Measurements from ENCODE around the gene KRT81. TPM values are rescaled to one million over a fixed set of nuclear protein-coding genes. Genes with fewer than 3 reads are reported as not detected.
"Not testable (repeated sequence)": the region's sequence is repeated elsewhere in the genome, so short reads cannot be mapped to it uniquely, and the experiment has no call there.

Gene KRT81
- total RNA-seq, 5 donors from 2014 or later (not counting 1 experiment from before 2014, with no cell fraction given): 0.30 to 1.0 (median 0.76) TPM; not detected in 2

- Histone ChIP-seq H3K27me3 (replicated peaks in 1 of 2; ENCODE audit: control insufficient read depth in 2 of 2, extremely low read depth in 1 of 2, insufficient read depth in 2 of 2, low read length in 1 of 2) (peaks cover 2 to 24% of the 10 kb centered on the region in 2 experiments), H3K9me3 (no peaks in the 10 kb centered on the region), H3K36me3 (ENCODE audit: control insufficient read depth in 2 of 2, extremely low read depth in 1 of 2, insufficient read depth in 1 of 2, low read length in 1 of 2) (no peaks in the 10 kb centered on the region), H3K4me3 (ENCODE audit: control insufficient read depth in 1 of 2, extremely low read depth in 1 of 2, low read length in 1 of 2) (no peak overlapping the region), H3K4me1 (ENCODE audit: control insufficient read depth in 1 of 2, extremely low read depth in 1 of 2, insufficient read depth in 2 of 2, low read length in 2 of 2) (peaks cover 0 to 17% of the 10 kb centered on the region in 2 experiments), H3K27ac (ENCODE audit: low read length) (no peak overlapping the region)
- no peak for DNase-seq
- 81% methylated on average over 6 of the region's 11 CpGs for WGBS (ENCODE audit: insufficient coverage)
- ChIA-PET CTCF (no interaction called here), POLR2A (no interaction called here)
- Mint-ChIP-seq H3K36me3 (no peaks in the 10 kb centered on the region), H3K4me3 (no peak overlapping the region), H3K4me1 (peaks cover 13 to 31% (median 13%) of the 10 kb centered on the region in 3 donors), H3K27me3 (peaks cover 0 to 4% of the 10 kb centered on the region in 2 donors), H3K27ac (no peak overlapping the region), H3K9me3 (no peaks in the 10 kb centered on the region)
- no peak for ATAC-seq (replicated peaks in 1 of 4)
These were observed 50.0 kb downstream of the KRT81 start for GRCh38 chr12:52241205-52241842.

GRCh38 chr12:52240247-52240646, 51.1 kb downstream of the KRT81 start:
- H3K4me3 ChIP-seq (ENCODE audit: control insufficient read depth in 1 of 2, extremely low read depth in 1 of 2, low read length in 1 of 2); H3K4me3 Mint-ChIP-seq; H3K9me3 Mint-ChIP-seq; DNase-seq; H3K27me3 Mint-ChIP-seq; H3K27ac ChIP-seq (ENCODE audit: low read length); CTCF ChIA-PET; H3K36me3 ChIP-seq (ENCODE audit: control insufficient read depth in 2 of 2, extremely low read depth in 1 of 2, insufficient read depth in 1 of 2, low read length in 1 of 2); POLR2A ChIA-PET; ATAC-seq (replicated peaks in 1 of 4); H3K36me3 Mint-ChIP-seq; H3K27ac Mint-ChIP-seq; H3K9me3 ChIP-seq: not testable (repeated sequence)
- Histone ChIP-seq H3K4me1 (ENCODE audit: control insufficient read depth in 1 of 2, extremely low read depth in 1 of 2, insufficient read depth in 2 of 2, low read length in 2 of 2) (peaks cover 0 to 17% of the 10 kb centered on the region in 2 experiments), H3K27me3 (replicated peaks in 1 of 2; ENCODE audit: control insufficient read depth in 2 of 2, extremely low read depth in 1 of 2, insufficient read depth in 2 of 2, low read length in 1 of 2) (peaks cover 2 to 30% of the 10 kb centered on the region in 2 experiments)
- 89% methylated on average over 3 of the region's 6 CpGs for WGBS (ENCODE audit: insufficient coverage)
- peaks cover 13 to 22% (median 13%) of the 10 kb centered on the region in 3 donors for H3K4me1 Mint-ChIP-seq

- Histone ChIP-seq H3K27me3 (replicated peaks in 1 of 2; ENCODE audit: control insufficient read depth in 2 of 2, extremely low read depth in 1 of 2, insufficient read depth in 2 of 2, low read length in 1 of 2) (peaks cover 2 to 35% of the 10 kb centered on the region in 2 experiments), H3K27ac (ENCODE audit: low read length) (no peak overlapping the region), H3K4me1 (ENCODE audit: control insufficient read depth in 1 of 2, extremely low read depth in 1 of 2, insufficient read depth in 2 of 2, low read length in 2 of 2) (peaks cover 0 to 17% of the 10 kb centered on the region in 2 experiments), H3K36me3 (ENCODE audit: control insufficient read depth in 2 of 2, extremely low read depth in 1 of 2, insufficient read depth in 1 of 2, low read length in 1 of 2) (no peaks in the 10 kb centered on the region), H3K9me3 (no peaks in the 10 kb centered on the region), H3K4me3 (ENCODE audit: control insufficient read depth in 1 of 2, extremely low read depth in 1 of 2, low read length in 1 of 2) (no peak overlapping the region)
- ChIA-PET CTCF (no interaction called here), POLR2A (no interaction called here)
- Mint-ChIP-seq H3K27me3 (peaks cover 8 to 10% of the 10 kb centered on the region in 2 donors), H3K9me3 (no peaks in the 10 kb centered on the region), H3K4me1 (peaks cover 13 to 17% (median 13%) of the 10 kb centered on the region in 3 donors), H3K27ac (no peak overlapping the region), H3K36me3 (no peaks in the 10 kb centered on the region), H3K4me3 (no peak overlapping the region)
- DNase-seq: no peak
- no peak for ATAC-seq (replicated peaks in 1 of 4)
- WGBS (ENCODE audit: insufficient coverage): no CpG with 5 or more reads among the region's 2 CpGs
These were observed 51.6 kb downstream of the KRT81 start for GRCh38 chr12:52239767-52240166.

- H3K27ac ChIP-seq (ENCODE audit: low read length): no peak overlapping the region
- ChIA-PET POLR2A (no interaction called here), CTCF (no interaction called here)
- DNase-seq: no peak
- no peak for ATAC-seq (replicated peaks in 1 of 4)
- H3K27ac Mint-ChIP-seq: no peak overlapping the region
- 100% methylated on average over 1 of the region's 7 CpGs for WGBS (ENCODE audit: insufficient coverage)
- H3K4me1 ChIP-seq (ENCODE audit: control insufficient read depth in 1 of 2, extremely low read depth in 1 of 2, insufficient read depth in 2 of 2, low read length in 2 of 2): peaks cover 0 to 11% of the 10 kb centered on the region in 2 experiments
- H3K4me3 Mint-ChIP-seq: no peak overlapping the region
- peaks cover 7 to 10% (median 8%) of the 10 kb centered on the region in 3 donors for H3K4me1 Mint-ChIP-seq
- H3K36me3 Mint-ChIP-seq: no peaks in the 10 kb centered on the region
- H3K9me3 ChIP-seq: no peaks in the 10 kb centered on the region
- no peak overlapping the region for H3K4me3 ChIP-seq (ENCODE audit: control insufficient read depth in 1 of 2, extremely low read depth in 1 of 2, low read length in 1 of 2)
- no peaks in the 10 kb centered on the region for H3K9me3 Mint-ChIP-seq
- H3K27me3 Mint-ChIP-seq: peaks cover 15 to 16% of the 10 kb centered on the region in 2 donors
- H3K27me3 ChIP-seq (replicated peaks in 1 of 2; ENCODE audit: control insufficient read depth in 2 of 2, extremely low read depth in 1 of 2, insufficient read depth in 2 of 2, low read length in 1 of 2): peaks cover 2 to 42% of the 10 kb centered on the region in 2 experiments
- no peaks in the 10 kb centered on the region for H3K36me3 ChIP-seq (ENCODE audit: control insufficient read depth in 2 of 2, extremely low read depth in 1 of 2, insufficient read depth in 1 of 2, low read length in 1 of 2)
These were observed 52.3 kb downstream of the KRT81 start for GRCh38 chr12:52238916-52239646.

- Mint-ChIP-seq H3K36me3 (no peaks in the 10 kb centered on the region), H3K9me3 (no peaks in the 10 kb centered on the region), H3K27me3 (peaks cover 20 to 21% of the 10 kb centered on the region in 2 donors), H3K4me3 (no peak overlapping the region), H3K4me1 (peaks cover 0 to 3% (median 3%) of the 10 kb centered on the region in 3 donors), H3K27ac (no peak overlapping the region)
- POLR2A ChIA-PET: no interaction called here
- CTCF ChIA-PET: no interaction called here
- Histone ChIP-seq H3K27me3 (replicated peaks in 1 of 2; ENCODE audit: control insufficient read depth in 2 of 2, extremely low read depth in 1 of 2, insufficient read depth in 2 of 2, low read length in 1 of 2) (peaks cover 3 to 46% of the 10 kb centered on the region in 2 experiments), H3K27ac (ENCODE audit: low read length) (no peak overlapping the region), H3K9me3 (no peaks in the 10 kb centered on the region), H3K4me3 (ENCODE audit: control insufficient read depth in 1 of 2, extremely low read depth in 1 of 2, low read length in 1 of 2) (no peak overlapping the region), H3K36me3 (ENCODE audit: control insufficient read depth in 2 of 2, extremely low read depth in 1 of 2, insufficient read depth in 1 of 2, low read length in 1 of 2) (no peaks in the 10 kb centered on the region), H3K4me1 (ENCODE audit: control insufficient read depth in 1 of 2, extremely low read depth in 1 of 2, insufficient read depth in 2 of 2, low read length in 2 of 2) (peaks cover 0 to 4% of the 10 kb centered on the region in 2 experiments)
- ATAC-seq (replicated peaks in 1 of 4) (no peak), DNase-seq (no peak)
- WGBS (ENCODE audit: insufficient coverage): 84% methylated on average over 3 of the region's 4 CpGs
These were observed 53.0 kb downstream of the KRT81 start for GRCh38 chr12:52238207-52238840.

GRCh38 chr12:52236386-52237050, 54.8 kb downstream of the KRT81 start:
- Histone ChIP-seq H3K36me3 (ENCODE audit: control insufficient read depth in 2 of 2, extremely low read depth in 1 of 2, insufficient read depth in 1 of 2, low read length in 1 of 2) (no peaks in the 10 kb centered on the region), H3K9me3 (no peaks in the 10 kb centered on the region), H3K27ac (ENCODE audit: low read length) (no peak overlapping the region), H3K4me3 (ENCODE audit: control insufficient read depth in 1 of 2, extremely low read depth in 1 of 2, low read length in 1 of 2) (no peak overlapping the region), H3K4me1 (ENCODE audit: control insufficient read depth in 1 of 2, extremely low read depth in 1 of 2, insufficient read depth in 2 of 2, low read length in 2 of 2) (no peaks in the 10 kb centered on the region), H3K27me3 (replicated peaks in 1 of 2; ENCODE audit: control insufficient read depth in 2 of 2, extremely low read depth in 1 of 2, insufficient read depth in 2 of 2, low read length in 1 of 2) (peaks cover 8 to 52% of the 10 kb centered on the region in 2 experiments)
- ATAC-seq (replicated peaks in 1 of 4): no peak
- H3K36me3 Mint-ChIP-seq: no peaks in the 10 kb centered on the region
- CTCF ChIA-PET: no interaction called here
- H3K27ac Mint-ChIP-seq: no peak overlapping the region
- no peaks in the 10 kb centered on the region for H3K9me3 Mint-ChIP-seq
- no peak for DNase-seq
- peaks cover 28 to 34% of the 10 kb centered on the region in 2 donors for H3K27me3 Mint-ChIP-seq
- no peak overlapping the region for H3K4me3 Mint-ChIP-seq
- POLR2A ChIA-PET: no interaction called here
- 86% methylated on average over 2 of the region's 3 CpGs for WGBS (ENCODE audit: insufficient coverage)
- H3K4me1 Mint-ChIP-seq: peaks cover 0 to 2% (median 0%) of the 10 kb centered on the region in 3 donors
